Brain pericyte (primary cell): Measurements from ENCODE around the gene SF3B5.
"Not testable (repeated sequence)": the region's sequence is repeated elsewhere in the genome, so short reads cannot be mapped to it uniquely, and the experiment has no call there.

Source experiments
- DNase-seq: peaks from one replicate; pipeline ENCODE4 v3.0.0-alpha.2; 2012; ENCODE audit warnings: low read depth, low spot score

The SF3B5 gene

GRCh38 chr6:144063744-144064401, 31.5 kb downstream of the SF3B5 start:
- DNase-seq, result no peak

DNA sequence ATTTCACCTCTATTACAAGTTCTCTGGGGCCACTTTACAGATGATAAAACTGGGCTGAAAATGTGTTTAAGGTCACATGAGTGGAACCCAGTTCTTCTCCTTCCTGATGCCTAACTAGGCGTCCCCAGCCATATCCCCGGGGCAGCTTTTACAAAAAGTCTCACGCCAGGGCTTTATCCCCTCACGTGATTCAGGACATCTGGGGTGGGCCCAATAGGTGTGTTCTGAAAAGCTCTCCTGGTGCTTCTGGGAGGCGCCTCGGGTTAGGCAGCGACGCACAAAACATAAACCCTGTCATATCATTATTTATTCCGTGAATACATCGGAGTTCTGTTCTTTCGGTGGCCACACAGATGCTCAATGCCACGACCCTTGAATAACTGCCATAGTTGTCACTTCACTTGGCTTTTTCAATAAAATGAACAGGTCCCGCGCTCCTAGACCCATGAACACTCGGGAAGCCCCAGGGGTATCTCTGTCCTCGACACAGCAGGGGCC, 32.1 kb downstream of the SF3B5 start:
- no peak for DNase-seq

- no peak for DNase-seq
These were observed 32.6 kb downstream of the SF3B5 start for GRCh38 chr6:144062786-144063185.

GRCh38 chr6:144059139-144059538, 36.2 kb downstream of the SF3B5 start:
- DNase-seq, result no peak

GRCh38 chr6:144055121-144055931, 40.0 kb downstream of the SF3B5 start:
- no peak for DNase-seq

DNA sequence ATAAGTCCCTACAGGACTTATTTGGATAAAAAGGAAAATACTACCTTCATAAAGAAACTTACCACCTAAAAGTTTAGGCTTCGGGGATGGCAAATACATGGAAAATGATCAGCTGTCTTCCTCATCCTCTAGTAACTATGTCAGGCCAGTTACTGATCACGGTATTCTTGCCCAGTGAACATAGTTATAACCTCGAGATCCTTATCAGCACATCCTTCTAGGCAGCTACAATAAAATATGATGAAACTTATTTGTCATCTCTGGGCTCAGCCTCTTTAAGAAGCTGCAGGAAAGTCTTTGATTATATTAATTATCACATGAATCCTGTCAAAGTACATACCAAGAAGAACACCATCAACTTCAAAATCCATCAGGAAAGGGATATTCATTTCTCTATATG, 41.8 kb downstream of the SF3B5 start:
- no peak for DNase-seq

DNA sequence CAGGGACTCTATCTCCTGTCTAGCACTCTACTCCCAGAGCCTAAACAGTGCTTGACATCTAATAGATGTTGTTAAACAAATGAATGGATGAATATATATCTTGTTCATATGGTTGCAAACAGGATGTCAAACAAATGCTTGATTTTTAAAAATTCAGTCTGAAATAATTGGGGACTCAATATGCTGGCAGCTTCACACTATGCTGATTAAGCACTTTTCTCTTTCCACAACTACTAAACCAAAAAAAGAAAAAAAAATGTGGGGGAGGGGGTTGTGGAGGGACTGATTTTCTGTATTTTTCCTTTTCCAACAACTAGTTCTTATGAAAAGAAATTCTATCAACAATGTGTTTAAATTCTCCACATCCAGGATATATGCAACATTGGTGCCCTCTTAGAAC, 42.9 kb downstream of the SF3B5 start:
- no peak for DNase-seq

DNA sequence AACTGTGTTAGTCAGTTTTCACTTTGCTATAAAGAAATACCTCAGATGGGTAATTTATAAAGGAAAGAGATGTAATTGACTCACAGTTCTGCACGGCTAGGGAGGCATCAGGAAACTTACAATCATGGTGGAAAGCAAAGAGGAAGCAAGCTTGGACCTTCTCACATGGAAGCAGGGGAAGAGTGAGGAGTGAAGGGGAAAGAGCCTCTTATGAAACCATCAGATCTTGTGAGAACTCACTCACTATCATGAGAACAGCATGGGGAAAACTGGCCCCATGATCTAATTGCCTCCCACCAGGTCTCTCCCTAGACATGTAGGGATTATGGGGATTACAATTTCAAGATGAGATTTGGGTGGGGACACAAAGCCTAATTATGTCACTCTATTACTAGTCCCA, 46.0 kb downstream of the SF3B5 start:
- DNase-seq, result no peak

- no peak for DNase-seq
These were observed 47.7 kb downstream of the SF3B5 start for GRCh38 chr6:144047688-144048087.

- not testable (repeated sequence) for DNase-seq
These were observed 48.7 kb downstream of the SF3B5 start for GRCh38 chr6:144046672-144047071.

- DNase-seq, result not testable (repeated sequence)
These were observed 50.4 kb downstream of the SF3B5 start for GRCh38 chr6:144044989-144045388.
